ENCODE measurements around the gene ZC3H12D.

Gene ZC3H12D

DNA sequence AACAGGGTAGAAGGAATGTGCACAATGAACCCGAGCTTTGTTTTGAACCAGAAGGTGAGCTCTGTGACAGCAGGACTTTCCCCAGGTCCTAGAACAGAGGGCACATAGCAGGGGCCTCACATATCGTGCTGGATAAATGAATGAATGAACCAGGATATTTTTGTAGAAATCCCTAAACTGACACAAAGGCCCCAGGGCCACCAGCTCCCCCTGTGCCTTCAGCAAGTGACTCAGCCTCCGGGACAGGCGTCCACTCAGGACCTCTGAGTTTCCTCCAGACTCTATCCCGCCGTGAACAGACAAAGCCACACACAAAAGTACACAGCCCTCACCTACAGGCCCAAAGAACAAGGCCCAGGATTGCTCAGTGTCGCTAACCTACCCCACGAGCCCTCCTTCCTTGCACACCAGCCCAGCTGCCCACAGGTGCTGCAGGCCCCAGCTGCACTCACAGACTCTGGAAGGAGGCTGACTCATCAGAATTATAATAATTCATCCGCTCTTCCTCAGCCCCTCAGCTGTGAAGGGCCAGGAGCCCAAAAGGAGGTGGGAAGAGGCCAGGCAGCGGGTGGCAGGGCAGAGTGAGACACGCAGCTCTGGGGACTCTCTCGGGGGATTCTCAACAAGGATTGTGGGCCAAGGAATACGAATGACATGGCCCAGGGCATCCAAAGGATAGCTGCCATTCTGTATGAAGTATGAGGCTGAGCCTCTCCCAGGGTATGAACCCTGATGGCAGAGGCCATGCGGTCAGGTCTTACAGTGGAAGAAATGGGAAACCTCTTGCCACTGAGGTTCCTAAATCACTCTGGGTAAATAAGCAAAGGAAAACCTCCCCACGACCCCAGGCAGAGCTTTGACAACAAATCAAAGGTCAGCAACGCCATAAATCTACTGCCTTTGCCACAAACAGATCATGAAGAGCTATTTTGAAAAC is 43.8 kb downstream of the ZC3H12D start:
- no peak for DNase-seq

DNA sequence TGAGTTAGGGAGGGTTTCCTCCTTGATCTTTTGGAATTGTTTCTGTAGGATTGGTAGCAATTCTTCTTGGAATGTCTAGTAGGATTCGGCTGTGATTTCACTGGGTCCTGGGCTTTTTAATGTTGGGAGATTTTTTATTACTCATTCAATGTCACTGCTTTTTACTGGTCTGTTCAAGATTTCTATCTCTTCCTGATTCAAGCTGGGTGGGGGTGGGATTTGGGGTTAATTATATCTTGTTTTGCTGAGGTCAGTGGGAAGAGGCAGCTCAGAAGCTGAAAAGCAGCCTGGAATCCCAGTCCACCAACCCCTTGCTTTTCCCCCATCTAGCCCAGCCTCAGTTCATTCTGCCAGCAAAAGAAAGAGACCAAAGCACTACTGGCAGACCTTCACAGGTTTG is 45.2 kb downstream of the ZC3H12D start:
- DNase-seq, result no peak

DNA sequence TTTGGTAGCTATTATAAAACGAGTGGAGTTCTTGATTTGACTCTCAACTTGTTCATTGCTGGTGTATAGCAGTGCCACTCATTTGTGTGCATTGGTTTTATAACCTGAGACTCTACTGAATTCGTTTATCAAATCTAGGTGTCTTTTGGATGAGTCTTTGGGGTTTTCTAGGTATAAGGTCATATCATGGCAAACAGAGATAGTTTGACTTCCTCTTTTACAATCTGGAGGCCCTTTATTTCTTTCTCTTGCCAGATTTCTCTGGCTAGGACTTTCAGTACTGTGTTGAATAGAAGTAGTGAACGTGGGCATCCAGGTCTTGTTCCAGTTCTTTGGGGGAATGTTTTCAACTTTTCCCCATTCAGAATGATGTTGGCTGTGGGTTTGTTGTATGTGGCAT is 46.0 kb downstream of the ZC3H12D start:
- no peak for DNase-seq

DNA sequence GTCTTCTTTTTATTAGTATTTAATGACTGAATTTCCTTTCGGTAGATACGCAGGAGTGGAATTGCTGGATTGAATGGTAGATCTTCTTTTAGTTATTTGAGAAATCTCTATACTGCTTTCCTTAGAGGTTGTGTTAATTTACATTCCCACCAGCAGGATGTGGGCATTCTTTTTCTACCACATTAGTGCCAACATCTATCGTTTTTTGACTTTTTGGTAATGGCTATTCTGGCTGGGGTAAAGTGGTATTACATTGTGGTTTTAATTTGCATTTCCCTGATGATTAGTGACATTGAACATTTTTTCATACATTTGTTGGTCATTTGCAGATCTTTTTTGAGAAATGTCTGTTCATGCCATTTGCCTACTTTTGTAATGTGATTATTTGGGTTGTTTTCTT is 47.6 kb downstream of the ZC3H12D start:
- DNase-seq, result no peak

DNA sequence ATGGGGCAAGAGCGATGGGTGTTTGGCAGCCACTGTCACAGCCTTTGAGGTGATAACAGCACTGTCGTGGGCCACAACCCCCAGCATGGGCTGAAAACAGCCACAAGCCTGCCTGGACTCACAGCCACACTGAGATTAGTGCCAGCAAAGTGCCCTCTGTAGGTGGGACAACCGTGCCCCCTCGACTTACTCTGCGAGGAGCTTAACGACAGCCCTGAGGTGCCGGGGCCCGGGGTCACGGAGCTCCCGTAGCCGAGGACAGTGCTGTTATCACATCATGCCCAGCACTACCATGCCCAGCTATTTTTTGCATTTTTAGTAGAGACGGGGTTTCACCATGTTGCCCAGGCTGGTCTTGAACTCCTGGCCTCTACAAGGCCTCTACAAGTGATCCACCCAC is 48.2 kb downstream of the ZC3H12D start:
- DNase-seq, result no peak

DNA sequence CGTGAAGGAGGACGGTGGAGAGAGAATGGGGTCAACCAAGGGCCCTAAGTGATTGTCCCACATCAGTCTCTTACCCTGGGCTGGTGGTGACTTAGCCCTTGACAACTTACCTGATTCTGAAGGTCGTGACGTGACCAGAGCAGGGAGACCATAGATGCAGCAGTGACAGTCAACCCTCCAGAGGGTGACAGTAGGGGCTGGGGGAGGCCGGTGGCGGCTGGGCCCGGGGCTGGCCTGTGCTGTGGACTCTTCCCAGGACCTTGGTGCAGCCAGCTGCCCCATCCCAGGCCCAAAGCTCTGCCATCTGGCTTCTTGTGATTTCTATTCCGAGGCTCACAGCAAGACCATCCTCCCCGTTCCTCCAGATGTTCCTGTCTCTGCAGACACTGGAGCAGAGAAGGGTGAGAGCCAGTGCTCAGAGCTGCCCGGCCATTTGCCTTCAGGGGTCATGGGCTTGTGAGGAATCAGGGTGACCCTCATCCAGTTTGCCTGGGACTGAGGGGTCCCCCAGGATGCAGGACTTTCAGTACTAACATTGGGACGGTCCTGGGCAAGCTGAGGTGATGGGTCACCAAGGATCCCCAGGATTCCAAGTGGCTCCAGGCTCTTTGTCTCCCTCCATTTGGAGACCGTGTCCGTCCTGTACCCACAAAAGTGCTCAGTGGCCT is 48.8 kb downstream of the ZC3H12D start:
- DNase-seq, result no peak

GRCh38 chr6:149433881-149434280 is 50.9 kb downstream of the ZC3H12D start:
- DNase-seq, result no peak

DNA sequence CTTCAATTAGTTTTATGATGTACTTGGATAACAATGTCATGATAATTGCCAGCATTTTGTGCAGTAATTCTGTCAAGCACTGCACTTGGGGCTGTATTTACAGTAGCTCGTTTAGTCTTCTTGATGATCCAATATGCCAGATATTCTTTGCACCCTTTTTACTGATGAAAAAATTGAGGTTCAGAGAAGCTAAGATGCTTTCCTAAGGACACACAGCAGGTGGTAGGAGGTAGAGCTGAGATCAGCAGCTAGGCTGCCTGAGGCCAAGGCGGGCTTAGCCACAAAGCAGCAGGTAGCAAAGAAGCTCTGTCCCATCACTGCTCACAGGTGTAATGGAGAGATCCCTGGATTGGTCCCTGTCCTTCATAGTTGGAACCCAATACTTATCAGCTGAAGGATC is 51.4 kb downstream of the ZC3H12D start:
- no peak for DNase-seq

DNA sequence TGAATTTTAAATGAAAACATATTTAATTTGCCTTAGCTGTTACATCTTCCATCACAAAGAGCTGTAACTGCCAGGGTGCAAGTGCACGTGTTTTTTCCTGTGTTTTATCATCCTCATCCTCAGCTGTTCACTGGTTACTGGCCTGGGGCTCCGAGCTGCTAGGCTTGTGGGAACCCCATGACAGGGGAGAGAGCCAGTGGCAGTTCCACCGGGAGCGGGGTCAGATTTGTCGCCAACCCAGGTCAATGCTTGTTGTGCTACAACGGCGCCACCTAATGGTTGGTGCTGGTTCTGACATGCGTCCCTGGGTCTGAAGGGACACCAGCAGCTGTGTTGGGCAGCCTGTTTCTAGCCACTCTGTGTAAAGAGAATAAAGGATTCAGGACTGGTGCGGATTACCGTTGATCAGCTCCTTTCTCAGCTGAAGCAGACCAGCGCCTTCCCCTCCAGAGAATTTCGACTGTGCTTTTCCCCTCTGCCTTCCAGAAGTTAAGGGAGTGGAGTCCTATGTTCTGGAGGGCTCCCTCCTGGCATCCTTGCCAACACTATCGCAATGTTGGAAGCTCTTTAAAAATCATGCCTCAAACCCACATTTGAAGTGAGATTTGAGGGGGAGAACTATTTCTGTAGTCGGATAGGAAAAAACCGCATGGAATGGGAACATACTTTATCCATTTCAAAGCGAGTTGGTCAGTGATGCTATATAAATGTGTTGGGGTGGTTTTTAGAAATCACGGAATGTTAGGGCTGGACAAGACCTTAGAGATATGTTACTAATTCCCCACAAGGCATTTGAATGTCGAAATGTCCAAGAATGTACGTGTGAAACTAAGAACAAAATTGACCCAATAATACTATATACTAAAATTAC is 52.7 kb downstream of the ZC3H12D start:
- peak; percentile 78 for DNase-seq

DNA sequence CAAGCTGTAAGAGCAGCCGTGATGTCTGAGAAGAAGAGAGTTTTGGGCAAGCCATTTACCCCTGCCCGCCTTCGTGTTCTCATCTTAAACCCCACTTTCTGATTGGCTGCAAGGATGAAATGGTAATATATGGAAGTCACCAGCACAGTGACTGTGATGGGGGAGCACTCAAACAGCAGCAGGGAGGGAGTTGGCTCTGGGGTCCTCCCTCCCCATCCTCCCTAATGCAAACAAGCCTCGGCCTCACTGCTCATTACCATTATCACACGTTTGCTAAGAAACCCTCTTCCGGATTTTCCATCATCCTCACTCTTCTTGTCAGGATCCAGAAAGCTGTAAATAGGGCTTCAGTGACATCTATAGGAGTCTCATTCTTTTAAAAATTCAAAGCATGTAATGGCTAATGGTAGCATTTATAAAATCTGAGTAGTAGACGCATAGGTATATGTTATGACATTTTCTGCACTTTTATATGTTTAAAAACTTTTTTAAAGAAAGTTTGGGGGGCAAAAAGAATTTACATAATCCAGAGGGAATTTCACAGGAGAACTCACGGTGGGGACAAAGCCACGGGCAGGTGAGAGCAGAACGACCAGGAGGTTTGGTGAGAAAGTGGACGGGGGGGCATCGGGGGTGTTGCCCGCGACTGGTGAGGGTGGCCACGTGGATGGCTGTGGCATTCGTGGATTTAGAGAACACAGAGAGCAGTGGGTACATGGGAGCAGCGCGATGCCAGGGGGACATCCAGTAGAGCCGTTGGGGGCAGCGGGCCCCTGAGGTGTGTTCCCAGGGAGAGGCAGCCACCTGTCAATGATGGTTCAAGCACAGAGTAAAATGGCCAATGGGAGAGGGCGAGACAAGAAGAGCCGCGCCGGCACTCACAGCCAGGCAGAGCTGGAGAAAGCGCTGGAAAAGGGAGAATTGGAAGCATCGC is 55.1 kb downstream of the ZC3H12D start:
- no peak for DNase-seq

GRCh38 chr6:149428606-149429005 is 56.2 kb downstream of the ZC3H12D start:
- DNase-seq, result no peak

- DNase-seq, result no peak
Observed at GRCh38 chr6:149425754-149426153, 59.1 kb downstream of the ZC3H12D start.

DNA sequence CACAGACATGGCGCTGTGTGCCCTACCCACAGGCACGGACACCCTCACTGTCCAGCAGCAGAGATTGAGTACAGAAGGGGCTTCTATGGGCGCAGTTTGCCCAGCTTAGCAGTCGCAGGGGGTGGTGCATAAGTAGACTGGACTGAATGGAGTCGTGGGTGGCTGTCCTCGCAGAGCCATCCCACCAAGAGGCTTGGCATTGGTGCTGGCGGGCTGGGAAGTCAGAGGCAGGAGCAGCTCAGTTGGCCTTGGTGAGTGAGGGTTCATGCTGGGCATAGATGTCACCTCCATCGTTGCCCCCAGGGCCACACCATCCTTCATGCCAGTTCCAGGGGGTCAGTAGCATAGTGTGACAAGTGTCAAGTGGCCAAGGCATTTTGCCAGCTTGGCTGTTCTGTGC is 59.6 kb downstream of the ZC3H12D start:
- DNase-seq, result no peak

- no peak for DNase-seq
Observed at GRCh38 chr6:149423964-149424440, 60.8 kb downstream of the ZC3H12D start.

DNA sequence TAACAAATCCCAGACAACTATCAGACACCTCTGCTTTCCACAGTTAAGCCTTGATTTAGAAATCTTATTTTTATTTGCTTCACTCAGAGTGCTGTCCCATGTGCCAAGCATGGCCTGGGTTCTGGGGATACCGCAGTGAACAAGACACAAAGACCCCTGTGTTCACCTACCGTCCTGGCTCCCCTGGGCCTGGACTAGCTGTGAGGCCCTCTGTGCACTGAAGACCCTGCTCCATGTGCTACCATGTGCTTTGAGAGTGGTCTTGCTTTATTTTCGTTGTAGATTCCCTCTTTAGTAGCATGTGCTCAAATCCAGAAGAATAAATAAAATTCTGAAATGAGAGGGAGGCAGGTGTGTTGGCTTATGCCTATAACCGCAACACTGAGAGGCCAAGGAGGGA is 62.2 kb downstream of the ZC3H12D start:
- DNase-seq, result no peak

- no peak for DNase-seq
Observed at GRCh38 chr6:149421132-149421531, 63.7 kb downstream of the ZC3H12D start.

DNA sequence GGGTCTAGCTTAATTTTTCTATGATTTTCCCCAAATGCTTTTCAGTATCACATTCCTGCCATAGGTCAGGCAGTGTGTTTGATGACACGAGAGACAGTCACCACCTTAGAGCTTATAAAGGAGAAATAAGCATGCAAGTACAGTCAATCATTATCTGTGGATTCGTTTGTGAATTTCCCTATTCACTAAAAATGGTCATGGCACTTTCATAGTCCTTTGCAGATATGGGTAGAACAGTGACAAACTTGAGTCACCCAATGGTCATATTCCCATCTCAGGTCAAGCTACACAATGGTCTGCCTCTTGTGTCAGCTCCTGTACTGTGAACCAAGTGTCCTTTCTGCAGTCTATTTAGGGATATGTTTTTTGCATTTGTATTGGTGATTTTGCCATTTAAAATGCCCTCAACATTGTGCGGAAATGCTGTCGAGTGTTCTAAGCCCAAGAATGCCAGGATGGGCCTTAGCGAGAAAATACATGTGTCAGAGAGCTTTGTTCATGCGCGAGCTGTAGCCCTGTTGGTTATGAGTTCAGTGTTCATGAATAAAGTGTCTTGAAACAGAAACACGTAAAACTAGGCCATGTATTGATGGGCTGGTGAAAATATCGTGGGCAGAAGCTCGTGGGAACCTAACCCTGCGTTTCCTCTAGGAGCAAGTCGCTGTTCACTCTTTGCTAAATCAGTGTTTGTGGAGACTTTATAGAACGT is 65.0 kb downstream of the ZC3H12D start:
- DNase-seq, result no peak

DNA sequence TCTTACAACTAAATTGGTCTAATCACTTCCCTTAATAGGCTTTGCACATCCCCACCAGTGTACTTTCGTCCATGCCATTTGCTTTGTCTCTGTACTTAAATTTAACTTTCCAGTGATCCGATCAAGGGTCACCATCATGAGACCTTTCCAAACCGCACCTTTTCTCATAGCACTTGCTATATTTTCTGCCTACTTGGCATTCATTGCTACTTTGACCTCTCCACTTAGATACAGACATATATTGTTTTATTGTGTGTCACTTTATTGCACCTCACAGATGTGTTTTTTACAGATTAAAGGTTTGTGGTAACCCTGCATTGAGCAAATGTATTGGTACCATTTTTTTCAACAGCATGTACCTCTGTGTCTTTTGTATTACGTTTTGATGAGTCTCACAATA is 70.0 kb downstream of the ZC3H12D start:
- DNase-seq, result no peak

GRCh38 chr6:149414009-149414408 is 70.8 kb downstream of the ZC3H12D start:
- DNase-seq, result no peak

- DNase-seq, result no peak
Observed at GRCh38 chr6:149410557-149410956, 74.3 kb downstream of the ZC3H12D start.

DNA sequence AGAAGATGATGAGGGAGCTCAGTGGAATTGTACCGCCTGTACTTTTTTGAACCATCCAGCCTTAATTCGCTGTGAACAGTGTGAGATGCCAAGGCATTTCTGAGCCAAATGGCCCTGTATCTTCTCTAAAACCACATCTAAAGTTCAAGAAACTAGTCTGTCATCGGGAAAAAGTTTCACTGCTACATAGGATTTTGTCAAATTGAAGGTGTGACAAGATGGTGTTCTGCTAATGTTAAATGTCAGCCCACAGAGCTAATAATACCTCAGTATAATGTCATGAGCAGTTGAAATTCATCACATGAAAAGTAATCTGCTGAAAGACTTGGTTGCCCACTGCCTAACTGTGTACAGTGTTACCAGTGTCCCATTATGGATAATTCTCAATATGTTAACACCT is 75.2 kb downstream of the ZC3H12D start:
- DNase-seq, result no peak
